Choroid plexus epithelial cell (primary cell): ENCODE results near the gene SLC27A4.

Experiments used
- DNase-seq: peaks from one replicate; pipeline ENCODE4 v3.0.0-alpha.2; 2010; ENCODE audit warnings: low read depth
- H3K4me3 ChIP-seq: 2 replicates; pipeline ENCODE4 v1.5.1; 2011; ENCODE audit warnings: low read depth, mild to moderate bottlenecking, control low read depth, low read length, moderate library complexity
- TF ChIP-seq, protein P1 (sequence below): conservative IDR thresholded peaks from 2 replicates; pipeline ENCODE4 v1.5.1; 2011; ENCODE audit warnings: low read depth, mild to moderate bottlenecking, control low read depth, inconsistent platforms, low read length, moderate library complexity

The SLC27A4 gene

DNA sequence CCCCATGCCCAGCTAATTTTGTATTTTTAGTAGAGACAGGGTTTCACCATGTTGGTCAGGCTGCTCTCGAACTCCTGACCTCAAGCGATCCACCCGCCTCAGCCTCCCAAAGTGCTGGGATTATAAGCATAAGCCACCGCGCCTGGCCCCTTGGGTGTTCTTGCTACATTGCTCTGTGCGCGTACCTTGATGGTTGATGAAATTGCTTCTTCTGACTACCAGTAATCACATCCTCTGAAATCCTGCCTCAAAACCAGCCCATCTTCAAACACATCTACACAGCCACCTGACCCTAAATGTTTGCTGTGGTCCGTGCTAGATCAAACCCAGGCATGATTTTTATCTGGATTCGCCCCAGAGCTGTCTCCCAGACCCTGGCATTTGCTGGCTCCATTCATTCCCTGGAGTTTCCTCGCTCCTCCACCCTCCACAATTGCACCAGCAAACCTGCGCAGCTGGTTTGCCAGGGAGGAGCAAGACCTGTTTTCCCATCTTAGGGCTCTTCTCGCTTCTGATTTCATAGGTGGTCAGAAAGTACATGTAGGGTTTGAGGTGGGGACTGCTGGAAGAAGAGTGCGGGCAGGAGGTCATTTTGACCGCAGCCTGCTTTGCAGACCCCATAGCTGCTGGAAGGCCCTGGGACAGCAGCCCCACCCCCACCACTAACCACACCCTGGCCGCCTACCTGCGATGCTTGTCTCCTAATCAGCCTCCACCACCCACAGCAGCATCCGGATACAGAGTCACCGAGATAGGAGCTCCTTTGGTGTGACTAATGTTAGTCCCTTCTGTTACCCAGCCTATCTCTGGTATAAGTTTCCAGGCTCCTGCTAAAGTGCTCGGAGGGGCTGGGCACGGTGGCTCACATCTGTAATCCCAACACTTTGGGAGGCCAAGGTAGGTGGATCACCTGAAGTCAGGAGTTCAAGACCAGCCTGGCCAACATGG, 41.5 kb upstream of the SLC27A4 start:
- H3K4me3 ChIP-seq, result no peak overlapping the region

GRCh38 chr9:128304136-128304970, 36.0 kb upstream of the SLC27A4 start:
- no peak for DNase-seq
- no peak overlapping the region for H3K4me3 ChIP-seq

More for the DNA sequence above, 41.5 kb upstream of the SLC27A4 start:
- TF ChIP-seq, protein P1, sequence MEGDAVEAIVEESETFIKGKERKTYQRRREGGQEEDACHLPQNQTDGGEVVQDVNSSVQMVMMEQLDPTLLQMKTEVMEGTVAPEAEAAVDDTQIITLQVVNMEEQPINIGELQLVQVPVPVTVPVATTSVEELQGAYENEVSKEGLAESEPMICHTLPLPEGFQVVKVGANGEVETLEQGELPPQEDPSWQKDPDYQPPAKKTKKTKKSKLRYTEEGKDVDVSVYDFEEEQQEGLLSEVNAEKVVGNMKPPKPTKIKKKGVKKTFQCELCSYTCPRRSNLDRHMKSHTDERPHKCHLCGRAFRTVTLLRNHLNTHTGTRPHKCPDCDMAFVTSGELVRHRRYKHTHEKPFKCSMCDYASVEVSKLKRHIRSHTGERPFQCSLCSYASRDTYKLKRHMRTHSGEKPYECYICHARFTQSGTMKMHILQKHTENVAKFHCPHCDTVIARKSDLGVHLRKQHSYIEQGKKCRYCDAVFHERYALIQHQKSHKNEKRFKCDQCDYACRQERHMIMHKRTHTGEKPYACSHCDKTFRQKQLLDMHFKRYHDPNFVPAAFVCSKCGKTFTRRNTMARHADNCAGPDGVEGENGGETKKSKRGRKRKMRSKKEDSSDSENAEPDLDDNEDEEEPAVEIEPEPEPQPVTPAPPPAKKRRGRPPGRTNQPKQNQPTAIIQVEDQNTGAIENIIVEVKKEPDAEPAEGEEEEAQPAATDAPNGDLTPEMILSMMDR, result no peak
- DNase-seq, result no peak

GRCh38 chr9:128304971-128305288, 35.4 kb upstream of the SLC27A4 start:
- TF ChIP-seq, protein P1, result no peak

More at GRCh38 chr9:128304136-128304970, 36.0 kb upstream of the SLC27A4 start:
- TF ChIP-seq, protein P1, result no peak

DNA sequence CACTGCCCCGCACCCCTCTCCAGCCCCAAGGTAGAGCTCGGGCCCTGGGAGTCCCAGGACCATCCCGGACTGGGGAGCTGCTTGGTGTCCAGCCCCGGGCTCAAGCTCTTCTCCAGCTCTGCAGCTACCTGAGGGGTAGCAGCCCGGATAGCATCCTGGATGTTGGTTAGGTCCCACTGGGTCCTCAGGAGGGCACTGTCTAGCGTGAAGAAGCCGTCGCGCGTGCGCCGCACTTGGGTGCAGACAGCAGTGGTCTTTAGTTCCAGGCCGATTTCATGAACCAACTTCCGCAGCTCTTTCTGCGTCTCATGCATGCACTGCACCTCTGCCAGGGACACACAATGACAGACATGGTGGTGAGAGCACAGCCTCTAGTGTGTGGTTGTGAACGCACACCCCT, 30.8 kb upstream of the SLC27A4 start:
- TF ChIP-seq, protein P1, result no peak
- no peak overlapping the region for H3K4me3 ChIP-seq
- no peak for DNase-seq

More at GRCh38 chr9:128304971-128305288, 35.4 kb upstream of the SLC27A4 start:
- DNase-seq, result no peak
- H3K4me3 ChIP-seq, result no peak overlapping the region

DNA sequence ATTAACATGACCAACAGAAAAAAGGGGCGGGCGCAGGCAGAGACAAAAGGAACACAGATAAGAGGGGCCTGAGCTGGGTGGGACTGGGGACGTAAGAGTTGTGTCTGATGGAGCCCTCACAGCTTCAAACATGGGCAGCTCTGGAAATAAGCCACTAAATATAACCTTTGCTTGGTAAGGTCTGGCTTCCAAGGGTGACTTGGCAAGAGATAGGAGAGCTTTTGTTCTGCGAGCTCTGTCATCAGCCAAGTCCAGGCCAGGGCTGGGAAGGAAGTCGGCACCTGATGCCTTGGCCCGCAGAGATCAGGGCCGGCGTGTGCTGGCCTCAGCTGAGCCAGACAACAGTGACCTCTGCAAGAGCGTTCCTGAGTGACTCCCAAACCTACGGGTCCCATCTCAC, 29.9 kb upstream of the SLC27A4 start:
- TF ChIP-seq, protein P1, result no peak
- no peak for DNase-seq
- H3K4me3 ChIP-seq, result no peak overlapping the region

GRCh38 chr9:128314697-128315096, 25.6 kb upstream of the SLC27A4 start:
- TF ChIP-seq, protein P1, result no peak
- no peak overlapping the region for H3K4me3 ChIP-seq
- DNase-seq, result no peak
